Hepatocyte (in vitro differentiated cells): Measurements from ENCODE around the gene MEF2A. TPM values are rescaled to one million over a fixed set of nuclear protein-coding genes. Genes with fewer than 3 reads are reported as not detected.

ENCODE experiments used
- DNase-seq: peaks from one replicate; pipeline ENCODE4 v3.0.0-alpha.2; 2016; ENCODE audit warnings: low spot score
- H2AFZ ChIP-seq: fragments of 200-600 bp; sonication (generic); 2 replicates; pipeline ENCODE4 v1.6.0; 2016; ENCODE audit warnings: antibody characterized with exemption, mild to moderate bottlenecking
- H3K27ac ChIP-seq: fragments of 200-600 bp; sonication (generic); 2 replicates; pipeline ENCODE4 v1.5.1; 2016; ENCODE audit warnings: mild to moderate bottlenecking
- H3K27me3 ChIP-seq: fragments of 200-600 bp; sonication (generic); 2 replicates; pipeline ENCODE4 v1.6.1; 2016
- H3K36me3 ChIP-seq: fragments of 200-600 bp; sonication (generic); replicated peaks from 2 replicates; pipeline ENCODE4 v1.5.1; 2016; ENCODE audit warnings: low read depth; ENCODE audit not compliant: insufficient read depth
- H3K4me1 ChIP-seq: fragments of 200-600 bp; sonication (generic); 2 replicates; pipeline ENCODE4 v1.5.1; 2016; ENCODE audit warnings: mild to moderate bottlenecking, moderate library complexity; ENCODE audit not compliant: insufficient read depth
- H3K4me2 ChIP-seq: fragments of 200-600 bp; sonication (generic); 2 replicates; pipeline ENCODE4 v1.6.0; 2016
- H3K4me3 ChIP-seq: fragments of 200-600 bp; sonication (generic); 2 replicates; pipeline ENCODE4 v1.5.1; 2016; ENCODE audit warnings: mild to moderate bottlenecking
- H3K79me2 ChIP-seq: fragments of 200-600 bp; sonication (generic); 2 replicates; pipeline ENCODE4 v1.6.0; 2017; ENCODE audit warnings: mild to moderate bottlenecking
- H3K9me2 ChIP-seq: fragments of 200-600 bp; sonication (generic); replicated peaks from 2 replicates; pipeline ENCODE4 v1.6.0; 2017; ENCODE audit warnings: mild to moderate bottlenecking; ENCODE audit not compliant: insufficient read depth
- H3K9me3 ChIP-seq: fragments of 200-600 bp; sonication (generic); 2 replicates; pipeline ENCODE4 v1.5.1; 2016; ENCODE audit warnings: low read depth, mild to moderate bottlenecking
- H4K20me1 ChIP-seq: fragments of 200-600 bp; sonication (generic); 2 replicates; pipeline ENCODE4 v1.6.0; 2016; ENCODE audit warnings: mild to moderate bottlenecking; ENCODE audit not compliant: insufficient read depth, poor library complexity, severe bottlenecking
- EZH2 ChIP-seq: fragments of 200-600 bp; sonication (generic); IDR thresholded peaks from 2 replicates; pipeline ENCODE4 v1.6.1; 2016; ENCODE audit warnings: antibody characterized with exemption, mild to moderate bottlenecking, borderline replicate concordance
- EZH2phosphoT487 ChIP-seq: fragments of 200-600 bp; sonication (generic); IDR thresholded peaks from one replicate; pipeline ENCODE4 v1.6.1; 2018; ENCODE audit warnings: antibody characterized with exemption, mild to moderate bottlenecking, low read depth, moderate library complexity; ENCODE audit not compliant: unreplicated experiment, severe bottlenecking
- WGBS: methylation state at CpG from one replicate; pipeline ENCODE4 v1.1.6; 2016; ENCODE audit warnings: low lambda C conversion rate; ENCODE audit errors: missing lambda C conversion rate; 5-methylcytosine and 5-hydroxymethylcytosine counted together
- polyA plus RNA-seq: library from polyadenylated mRNA; unstranded; fragments of >200 nt; fragmentation: Nextera tagmentation; extraction: Ambion mirVana; gene quantifications from 2 replicates; pipeline ENCODE4 v1.2.1, GENCODE V29; 2016
- small RNA-seq: library from RNA; depleted of rRNA; stranded (forward); fragments of <200 nt; gene quantifications from one replicate; pipeline ENCODE3, GENCODE V24; 2014
- total RNA-seq: library from RNA; depleted of rRNA; stranded (reverse); fragments of >200 nt; gene quantifications from 2 replicates; pipeline ENCODE4 v1.2.3, GENCODE V29; 2014
- TF ChIP-seq, protein P1 (sequence below): fragments of 200-600 bp; sonication (generic); IDR thresholded peaks from 2 replicates; pipeline ENCODE4 v1.5.1; 2016; ENCODE audit warnings: antibody characterized with exemption, mild to moderate bottlenecking; ENCODE audit not compliant: poor library complexity

The MEF2A gene
- total and polyA plus RNA-seq, 2 experiments from 2014 or later: 20.4 to 56.7 TPM

GRCh38 chr15:99762288-99762687, 196.5 kb downstream of the MEF2A start:
- H3K4me1 ChIP-seq: peaks cover 8% of the 10 kb centered on the region
- H3K9me2 ChIP-seq: no peaks in the 10 kb centered on the region
- no peak overlapping the region for H3K4me3 ChIP-seq
- no peak overlapping the region for H2AFZ ChIP-seq
- H3K4me2 ChIP-seq: no peak overlapping the region
- no peak overlapping the region for H3K27ac ChIP-seq
- no peaks in the 10 kb centered on the region for H3K9me3 ChIP-seq
- no peaks in the 10 kb centered on the region for H4K20me1 ChIP-seq
- no peaks in the 10 kb centered on the region for H3K27me3 ChIP-seq
- no peak for DNase-seq
- H3K79me2 ChIP-seq: no peaks in the 10 kb centered on the region
- TF ChIP-seq EZH2 (no peak), EZH2phosphoT487 (no peak)
- TF ChIP-seq, protein P1, sequence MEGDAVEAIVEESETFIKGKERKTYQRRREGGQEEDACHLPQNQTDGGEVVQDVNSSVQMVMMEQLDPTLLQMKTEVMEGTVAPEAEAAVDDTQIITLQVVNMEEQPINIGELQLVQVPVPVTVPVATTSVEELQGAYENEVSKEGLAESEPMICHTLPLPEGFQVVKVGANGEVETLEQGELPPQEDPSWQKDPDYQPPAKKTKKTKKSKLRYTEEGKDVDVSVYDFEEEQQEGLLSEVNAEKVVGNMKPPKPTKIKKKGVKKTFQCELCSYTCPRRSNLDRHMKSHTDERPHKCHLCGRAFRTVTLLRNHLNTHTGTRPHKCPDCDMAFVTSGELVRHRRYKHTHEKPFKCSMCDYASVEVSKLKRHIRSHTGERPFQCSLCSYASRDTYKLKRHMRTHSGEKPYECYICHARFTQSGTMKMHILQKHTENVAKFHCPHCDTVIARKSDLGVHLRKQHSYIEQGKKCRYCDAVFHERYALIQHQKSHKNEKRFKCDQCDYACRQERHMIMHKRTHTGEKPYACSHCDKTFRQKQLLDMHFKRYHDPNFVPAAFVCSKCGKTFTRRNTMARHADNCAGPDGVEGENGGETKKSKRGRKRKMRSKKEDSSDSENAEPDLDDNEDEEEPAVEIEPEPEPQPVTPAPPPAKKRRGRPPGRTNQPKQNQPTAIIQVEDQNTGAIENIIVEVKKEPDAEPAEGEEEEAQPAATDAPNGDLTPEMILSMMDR: no peak
- no peaks in the 10 kb centered on the region for H3K36me3 ChIP-seq
- 95% methylated on average over 1 of the region's 1 CpG for WGBS

GRCh38 chr15:99763827-99764226, 198.0 kb downstream of the MEF2A start:
- no peaks in the 10 kb centered on the region for H3K9me2 ChIP-seq
- no peak for TF ChIP-seq EZH2
- no peak for TF ChIP-seq EZH2phosphoT487
- TF ChIP-seq, protein P1: no peak
- H3K4me3 ChIP-seq: no peak overlapping the region
- H3K9me3 ChIP-seq: no peaks in the 10 kb centered on the region
- H3K27me3 ChIP-seq: no peaks in the 10 kb centered on the region
- DNase-seq: no peak
- H3K79me2 ChIP-seq: no peaks in the 10 kb centered on the region
- H3K4me1 ChIP-seq: peaks cover 8% of the 10 kb centered on the region
- no peaks in the 10 kb centered on the region for H4K20me1 ChIP-seq
- H3K36me3 ChIP-seq: no peaks in the 10 kb centered on the region
- no peak overlapping the region for H3K4me2 ChIP-seq
- WGBS: 62% methylated on average over 2 of the region's 2 CpGs
- H2AFZ ChIP-seq: no peak overlapping the region
- H3K27ac ChIP-seq: no peak overlapping the region

DNA sequence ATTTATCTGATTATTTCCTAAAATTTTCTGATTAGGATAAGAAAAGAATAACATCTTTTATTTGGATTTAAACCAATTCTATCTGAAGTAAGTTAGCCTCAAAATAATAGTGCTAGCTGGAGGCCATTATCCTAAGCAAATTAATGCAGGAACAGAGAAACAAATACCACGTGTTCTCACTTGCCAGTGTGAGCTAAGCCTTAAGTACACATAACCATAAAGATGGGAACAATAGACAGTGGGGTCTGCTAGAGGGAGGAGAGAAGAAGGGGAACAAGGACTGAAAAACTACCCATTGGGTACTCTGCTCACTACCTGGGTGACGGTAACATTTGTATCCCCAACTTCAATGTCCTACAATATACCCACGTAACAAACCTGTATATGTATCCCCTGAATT, 198.7 kb downstream of the MEF2A start:
- no peaks in the 10 kb centered on the region for H3K27me3 ChIP-seq
- no peak for DNase-seq
- H3K36me3 ChIP-seq: no peaks in the 10 kb centered on the region
- no peaks in the 10 kb centered on the region for H4K20me1 ChIP-seq
- peaks cover 8% of the 10 kb centered on the region for H3K4me1 ChIP-seq
- no peaks in the 10 kb centered on the region for H3K9me2 ChIP-seq
- no peak overlapping the region for H3K4me2 ChIP-seq
- 71% methylated on average over 3 of the region's 3 CpGs for WGBS
- H2AFZ ChIP-seq: no peak overlapping the region
- no peak overlapping the region for H3K27ac ChIP-seq
- no peak overlapping the region for H3K4me3 ChIP-seq
- H3K9me3 ChIP-seq: no peaks in the 10 kb centered on the region
- no peak for TF ChIP-seq EZH2phosphoT487
- TF ChIP-seq, protein P1: no peak
- TF ChIP-seq EZH2: no peak
- H3K79me2 ChIP-seq: no peaks in the 10 kb centered on the region

Small RNA genes lying within 50 kb of the gene (small RNA-seq; reads per million reads assigned to genes)
- not detected for gene RF00019

Other genes with a start within 250 kb of the MEF2A start
- gene LYSMD4, start 167.5 kb downstream of the MEF2A start, total RNA-seq: 7.7 and 12.8 TPM in 2 replicates
- gene LYSMD4, start 167.5 kb downstream of the MEF2A start, polyA plus RNA-seq: 9.0 and 15.4 TPM in 2 replicates